ENCODE measurements around the gene OR14A2.
"Not testable (repeated sequence)": the region's sequence is repeated elsewhere in the genome, so short reads cannot be mapped to it uniquely, and the experiment has no call there.

DNA sequence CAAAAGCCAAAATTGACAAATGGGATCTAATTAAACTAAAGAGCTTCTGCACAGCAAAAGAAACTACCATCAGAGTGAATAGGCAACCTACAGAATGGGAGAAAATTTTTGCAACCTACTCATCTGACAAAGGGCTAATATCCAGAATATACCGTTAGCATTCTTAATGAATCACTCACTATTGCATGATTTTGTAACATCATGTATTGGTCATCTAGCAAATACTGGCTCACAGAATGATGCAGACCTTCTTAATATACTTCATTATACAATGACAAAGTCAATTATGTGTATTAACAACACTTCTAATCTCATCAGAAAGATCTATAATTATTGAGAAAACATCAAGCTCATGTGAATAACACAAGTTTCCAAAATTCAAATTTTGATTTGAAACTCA lies 6.4 kb upstream of the OR14A2 start:
- not testable (repeated sequence) for TF ChIP-seq CTCF (conservative IDR thresholded peaks at IDR 0.05 in 1 of 2, IDR thresholded peaks at IDR 0.05 in 1 of 2; ENCODE audit: low read depth in 1 of 2, low read length in 2 of 2); EZH2 (IDR thresholded peaks at IDR 0.05; ENCODE audit: low read length, missing control alignments)

All from fibroblast of lung (primary cell).